Measurements from ENCODE around the gene BLVRA. TPM values are rescaled to one million over a fixed set of nuclear protein-coding genes. Genes with fewer than 3 reads are reported as not detected.
"Not testable (repeated sequence)": the region's sequence is repeated elsewhere in the genome, so short reads cannot be mapped to it uniquely, and the experiment has no call there.

BLVRA gene
- total RNA-seq, 2 donors from 2014 or later, result 29.8 to 36.1 TPM

GRCh38 chr7:43781726-43782607 is 23.5 kb downstream of the BLVRA start:
- no peak overlapping the region for H3K27ac Mint-ChIP-seq
- ATAC-seq (replicated peaks in 1 of 2) (no peak), DNase-seq (no peak)
- H3K4me1 Mint-ChIP-seq (ENCODE audit: low read depth), result peaks cover 8% of the 10 kb centered on the region
- no peak overlapping the region for H3K4me3 Mint-ChIP-seq
- peaks cover 2 to 13% of the 10 kb centered on the region in 2 donors for H3K36me3 Mint-ChIP-seq (ENCODE audit: insufficient read depth in 2 of 2)
- peaks cover 0 to 1% of the 10 kb centered on the region in 2 donors for H3K9me3 Mint-ChIP-seq
- no peaks in the 10 kb centered on the region for H3K27me3 Mint-ChIP-seq (ENCODE audit: low read depth)

GRCh38 chr7:43782768-43783555 is 24.5 kb downstream of the BLVRA start:
- H3K9me3 Mint-ChIP-seq, result no peaks in the 10 kb centered on the region
- peaks cover 0 to 9% of the 10 kb centered on the region in 2 donors for H3K36me3 Mint-ChIP-seq (ENCODE audit: insufficient read depth in 2 of 2)
- H3K4me3 Mint-ChIP-seq, result no peak overlapping the region
- ATAC-seq (replicated peaks in 1 of 2) (no peak), DNase-seq (no peak)
- H3K27me3 Mint-ChIP-seq (ENCODE audit: low read depth), result no peaks in the 10 kb centered on the region
- peaks cover 8% of the 10 kb centered on the region for H3K4me1 Mint-ChIP-seq (ENCODE audit: low read depth)
- no peak overlapping the region for H3K27ac Mint-ChIP-seq

GRCh38 chr7:43784030-43784584 is 25.6 kb downstream of the BLVRA start:
- ATAC-seq (replicated peaks in 1 of 2), result no peak
- Mint-ChIP-seq H3K36me3 (ENCODE audit: insufficient read depth in 2 of 2) (peaks cover 1% of the 10 kb centered on the region in 2 donors), H3K4me1 (ENCODE audit: low read depth) (peaks cover 8% of the 10 kb centered on the region), H3K4me3 (no peak overlapping the region), H3K9me3 (no peaks in the 10 kb centered on the region), H3K27me3 (ENCODE audit: low read depth) (no peaks in the 10 kb centered on the region), H3K27ac (no peak overlapping the region)
- no peak for DNase-seq

- H3K4me1 Mint-ChIP-seq (ENCODE audit: low read depth); H3K9me3 Mint-ChIP-seq; H3K36me3 Mint-ChIP-seq (ENCODE audit: insufficient read depth in 2 of 2); H3K27me3 Mint-ChIP-seq (ENCODE audit: low read depth); H3K27ac Mint-ChIP-seq: not testable (repeated sequence)
- peak; percentile 61 to 82 for ATAC-seq (replicated peaks in 1 of 2)
- DNase-seq, result peak; percentile 15 to 22
- peak overlapping the region in 1 of 2 donors; percentile 24 for H3K4me3 Mint-ChIP-seq
Observed at GRCh38 chr7:43784585-43785087, 26.2 kb downstream of the BLVRA start.

- ATAC-seq (replicated peaks in 1 of 2) (no peak), DNase-seq (no peak)
- Mint-ChIP-seq H3K36me3 (ENCODE audit: insufficient read depth in 2 of 2) (peaks cover 0 to 1% of the 10 kb centered on the region in 2 donors), H3K4me1 (ENCODE audit: low read depth) (peaks cover 8% of the 10 kb centered on the region), H3K9me3 (no peaks in the 10 kb centered on the region), H3K27ac (no peak overlapping the region), H3K27me3 (ENCODE audit: low read depth) (no peaks in the 10 kb centered on the region), H3K4me3 (no peak overlapping the region)
Observed at GRCh38 chr7:43785420-43785819, 26.9 kb downstream of the BLVRA start.

- peaks cover 0 to 1% of the 10 kb centered on the region in 2 donors for H3K36me3 Mint-ChIP-seq (ENCODE audit: insufficient read depth in 2 of 2)
- no peak overlapping the region for H3K27ac Mint-ChIP-seq
- H3K27me3 Mint-ChIP-seq (ENCODE audit: low read depth), result no peaks in the 10 kb centered on the region
- H3K9me3 Mint-ChIP-seq, result no peaks in the 10 kb centered on the region
- H3K4me3 Mint-ChIP-seq, result no peak overlapping the region
- ATAC-seq (replicated peaks in 1 of 2), result no peak
- peaks cover 8% of the 10 kb centered on the region for H3K4me1 Mint-ChIP-seq (ENCODE audit: low read depth)
- DNase-seq, result no peak
Observed at GRCh38 chr7:43787771-43788170, 29.3 kb downstream of the BLVRA start.

GRCh38 chr7:43790006-43790405 is 31.5 kb downstream of the BLVRA start:
- no peak overlapping the region for H3K4me3 Mint-ChIP-seq
- H3K27ac Mint-ChIP-seq, result no peak overlapping the region
- H3K9me3 Mint-ChIP-seq, result no peaks in the 10 kb centered on the region
- no peak for DNase-seq
- H3K4me1 Mint-ChIP-seq (ENCODE audit: low read depth), result no peaks in the 10 kb centered on the region
- H3K27me3 Mint-ChIP-seq (ENCODE audit: low read depth), result no peaks in the 10 kb centered on the region
- H3K36me3 Mint-ChIP-seq (ENCODE audit: insufficient read depth in 2 of 2), result peaks cover 0 to 1% of the 10 kb centered on the region in 2 donors
- ATAC-seq (replicated peaks in 1 of 2), result no peak

- Mint-ChIP-seq H3K9me3 (no peaks in the 10 kb centered on the region), H3K27me3 (ENCODE audit: low read depth) (no peaks in the 10 kb centered on the region), H3K4me3 (no peak overlapping the region), H3K27ac (no peak overlapping the region), H3K36me3 (ENCODE audit: insufficient read depth in 2 of 2) (peaks cover 0 to 1% of the 10 kb centered on the region in 2 donors), H3K4me1 (ENCODE audit: low read depth) (no peaks in the 10 kb centered on the region)
- ATAC-seq (replicated peaks in 1 of 2) (no peak), DNase-seq (no peak)
Observed at GRCh38 chr7:43790834-43791233, 32.4 kb downstream of the BLVRA start.

DNA sequence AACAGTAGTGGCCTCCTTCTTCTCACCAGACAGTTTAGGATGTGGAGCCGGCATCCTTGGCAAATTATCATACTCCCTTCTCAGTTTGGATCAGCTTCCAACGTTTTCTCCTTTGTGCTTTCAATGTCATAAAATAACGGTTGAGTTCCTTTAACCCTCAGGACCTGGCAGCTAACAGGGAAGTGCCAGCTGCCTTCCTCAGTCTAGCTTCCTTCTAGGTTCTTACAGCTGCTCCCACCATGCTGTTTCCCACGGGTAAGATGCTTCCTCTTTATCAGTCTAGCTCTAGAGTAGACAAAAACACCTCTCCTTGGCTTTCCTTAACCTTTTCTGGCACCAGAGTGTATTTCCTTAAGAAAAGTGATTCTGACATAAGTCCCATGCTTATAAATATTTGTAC is 33.2 kb downstream of the BLVRA start:
- no peaks in the 10 kb centered on the region for H3K4me1 Mint-ChIP-seq (ENCODE audit: low read depth)
- ATAC-seq (replicated peaks in 1 of 2) (no peak), DNase-seq (no peak)
- H3K36me3 Mint-ChIP-seq (ENCODE audit: insufficient read depth in 2 of 2), result peaks cover 0 to 1% of the 10 kb centered on the region in 2 donors
- H3K4me3 Mint-ChIP-seq, result no peak overlapping the region
- no peaks in the 10 kb centered on the region for H3K9me3 Mint-ChIP-seq
- H3K27me3 Mint-ChIP-seq (ENCODE audit: low read depth), result no peaks in the 10 kb centered on the region
- no peak overlapping the region for H3K27ac Mint-ChIP-seq

- H3K36me3 Mint-ChIP-seq (ENCODE audit: insufficient read depth in 2 of 2), result peaks cover 0 to 1% of the 10 kb centered on the region in 2 donors
- H3K27ac Mint-ChIP-seq, result no peak overlapping the region
- H3K9me3 Mint-ChIP-seq, result no peaks in the 10 kb centered on the region
- no peak overlapping the region for H3K4me3 Mint-ChIP-seq
- no peaks in the 10 kb centered on the region for H3K27me3 Mint-ChIP-seq (ENCODE audit: low read depth)
- no peaks in the 10 kb centered on the region for H3K4me1 Mint-ChIP-seq (ENCODE audit: low read depth)
- ATAC-seq (replicated peaks in 1 of 2) (no peak), DNase-seq (no peak)
Observed at GRCh38 chr7:43792471-43793150, 34.1 kb downstream of the BLVRA start.

- Mint-ChIP-seq H3K4me3 (no peak overlapping the region), H3K9me3 (no peaks in the 10 kb centered on the region), H3K27me3 (ENCODE audit: low read depth) (no peaks in the 10 kb centered on the region), H3K27ac (no peak overlapping the region), H3K4me1 (ENCODE audit: low read depth) (no peaks in the 10 kb centered on the region), H3K36me3 (ENCODE audit: insufficient read depth in 2 of 2) (no peaks in the 10 kb centered on the region)
- ATAC-seq (replicated peaks in 1 of 2), result no peak
- DNase-seq, result no peak
Observed at GRCh38 chr7:43799605-43800004, 41.1 kb downstream of the BLVRA start.

DNA sequence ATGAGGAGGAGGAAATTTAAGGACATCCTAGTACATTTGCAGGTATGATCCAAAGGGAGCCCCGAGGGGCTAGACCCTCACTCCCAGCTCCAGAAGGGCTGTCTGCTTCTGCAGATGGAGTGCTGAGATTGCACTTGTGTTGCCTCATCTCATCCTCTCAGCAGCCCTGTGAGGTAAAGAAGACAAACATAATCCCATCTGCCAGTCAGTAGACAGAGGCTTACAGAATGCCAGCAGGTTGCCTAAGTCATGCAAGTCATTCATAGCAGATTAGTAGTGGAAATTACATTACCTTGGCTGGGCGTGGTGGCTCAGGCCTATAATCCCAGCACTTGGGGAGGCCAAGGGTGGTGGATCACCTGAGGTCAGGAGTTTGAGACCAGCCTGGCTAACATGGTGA is 45.4 kb downstream of the BLVRA start:
- Mint-ChIP-seq H3K36me3 (ENCODE audit: insufficient read depth in 2 of 2) (peaks cover 0 to 2% of the 10 kb centered on the region in 2 donors), H3K9me3 (no peaks in the 10 kb centered on the region)

More for the DNA sequence above, 45.4 kb downstream of the BLVRA start:
- no peak for DNase-seq
- H3K4me1 Mint-ChIP-seq (ENCODE audit: low read depth), result no peaks in the 10 kb centered on the region
- H3K4me3 Mint-ChIP-seq, result no peak overlapping the region
- no peak overlapping the region for H3K27ac Mint-ChIP-seq
- no peak for ATAC-seq (replicated peaks in 1 of 2)
- H3K27me3 Mint-ChIP-seq (ENCODE audit: low read depth), result no peaks in the 10 kb centered on the region
